ENCODE measurements around the gene IGLON5. TPM values are rescaled to one million over a fixed set of nuclear protein-coding genes. Genes with fewer than 3 reads are reported as not detected.

The IGLON5 gene
- under 1 TPM in 1 of 2 donors, not detected in 1; 0.59 TPM for total RNA-seq

- Mint-ChIP-seq H3K27me3 (peaks cover 48 to 55% of the 10 kb centered on the region in 2 donors), H3K36me3 (no peaks in the 10 kb centered on the region), H3K4me1 (ENCODE audit: low read depth in 2 of 2) (peaks cover 5 to 12% of the 10 kb centered on the region in 2 donors), H3K4me3 (no peak within 1 kb of the TSS), H3K27ac (no peak within 1 kb of the TSS), H3K9me3 (no peaks in the 10 kb centered on the region)
- DNase-seq (ENCODE audit: low spot score) (peak; percentile 57), ATAC-seq (no peak)
Observed at GRCh38 chr19:51311351-51312257, at the start of gene IGLON5. Gene IGLON5, plus strand, starts transcription at chr19:51311644. Its CDS starts 204 bp downstream, at chr19:51311848.

GRCh38 chr19:51263808-51264207, 47.6 kb upstream of the IGLON5 start:
- DNase-seq (ENCODE audit: low spot score) = no peak
- Mint-ChIP-seq H3K9me3 (no peaks in the 10 kb centered on the region), H3K27me3 (peaks cover 7 to 31% of the 10 kb centered on the region in 2 donors), H3K27ac (no peak overlapping the region), H3K4me3 (no peak overlapping the region), H3K36me3 (no peaks in the 10 kb centered on the region), H3K4me1 (ENCODE audit: low read depth in 2 of 2) (peaks cover 0 to 8% of the 10 kb centered on the region in 2 donors)
- ATAC-seq = no peak

- Mint-ChIP-seq H3K27ac (no peak overlapping the region), H3K4me1 (ENCODE audit: low read depth in 2 of 2) (peaks cover 11 to 29% of the 10 kb centered on the region in 2 donors), H3K27me3 (peaks cover 4 to 7% of the 10 kb centered on the region in 2 donors), H3K9me3 (no peaks in the 10 kb centered on the region), H3K4me3 (no peak overlapping the region), H3K36me3 (no peaks in the 10 kb centered on the region)
- DNase-seq (ENCODE audit: low spot score) (no peak), ATAC-seq (no peak)
Observed at GRCh38 chr19:51271067-51271466, 40.4 kb upstream of the IGLON5 start.

GRCh38 chr19:51272183-51272810, 39.1 kb upstream of the IGLON5 start:
- Mint-ChIP-seq H3K27me3 (peaks cover 4 to 13% of the 10 kb centered on the region in 2 donors), H3K4me3 (peak overlapping the region; percentile 40), H3K27ac (peak overlapping the region in 1 of 2 donors; percentile 69), H3K4me1 (ENCODE audit: low read depth in 2 of 2) (peaks cover 11 to 25% of the 10 kb centered on the region in 2 donors), H3K9me3 (no peaks in the 10 kb centered on the region), H3K36me3 (no peaks in the 10 kb centered on the region)
- DNase-seq (ENCODE audit: low spot score) (no peak), ATAC-seq (peak; percentile 53 to 79)

DNA sequence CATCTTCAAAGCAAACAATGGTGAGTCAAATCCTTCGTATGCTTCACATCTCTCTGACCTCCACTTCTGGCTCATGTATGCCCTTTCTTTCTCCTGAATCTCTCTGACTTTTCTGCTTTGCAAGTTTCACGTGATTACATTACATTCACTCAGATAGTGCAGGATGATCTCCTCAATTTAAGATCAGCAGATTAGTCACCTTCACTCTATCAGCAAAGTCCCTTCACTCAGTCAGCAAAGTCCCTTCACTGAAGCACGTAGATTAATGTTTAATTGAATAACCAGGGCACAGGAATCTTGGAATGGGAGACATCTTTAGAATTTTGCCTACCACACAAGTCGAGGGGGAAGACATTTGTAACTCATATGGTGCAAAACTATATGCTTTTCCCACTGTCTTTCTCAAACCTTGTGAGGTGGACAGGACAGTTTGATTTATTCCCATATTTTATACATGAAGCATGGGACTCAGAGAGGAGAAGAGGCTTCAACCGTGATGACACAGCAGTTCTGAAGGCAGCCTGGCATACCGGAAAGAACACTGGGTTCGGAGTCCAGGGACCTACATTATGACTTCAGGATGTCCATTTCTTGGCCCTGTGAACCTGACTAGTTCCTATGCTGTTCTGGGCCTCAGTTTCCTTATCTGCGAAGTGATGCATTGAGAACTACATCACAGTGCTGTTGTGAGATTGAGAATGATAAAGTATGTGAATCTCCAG, 37.2 kb upstream of the IGLON5 start:
- Mint-ChIP-seq H3K9me3 (no peaks in the 10 kb centered on the region), H3K27ac (no peak overlapping the region), H3K4me1 (ENCODE audit: low read depth in 2 of 2) (peaks cover 11 to 25% of the 10 kb centered on the region in 2 donors), H3K4me3 (peak overlapping the region; percentile 0), H3K36me3 (no peaks in the 10 kb centered on the region), H3K27me3 (peaks cover 11 to 22% of the 10 kb centered on the region in 2 donors)
- no peak for DNase-seq (ENCODE audit: low spot score)
- ATAC-seq = no peak

GRCh38 chr19:51277112-51277511, 34.3 kb upstream of the IGLON5 start:
- Mint-ChIP-seq H3K27ac (no peak overlapping the region), H3K9me3 (no peaks in the 10 kb centered on the region), H3K4me3 (no peak overlapping the region), H3K36me3 (no peaks in the 10 kb centered on the region), H3K27me3 (peaks cover 22 to 33% of the 10 kb centered on the region in 2 donors), H3K4me1 (ENCODE audit: low read depth in 2 of 2) (peaks cover 7 to 15% of the 10 kb centered on the region in 2 donors)
- ATAC-seq = no peak
- DNase-seq (ENCODE audit: low spot score) = no peak

DNA sequence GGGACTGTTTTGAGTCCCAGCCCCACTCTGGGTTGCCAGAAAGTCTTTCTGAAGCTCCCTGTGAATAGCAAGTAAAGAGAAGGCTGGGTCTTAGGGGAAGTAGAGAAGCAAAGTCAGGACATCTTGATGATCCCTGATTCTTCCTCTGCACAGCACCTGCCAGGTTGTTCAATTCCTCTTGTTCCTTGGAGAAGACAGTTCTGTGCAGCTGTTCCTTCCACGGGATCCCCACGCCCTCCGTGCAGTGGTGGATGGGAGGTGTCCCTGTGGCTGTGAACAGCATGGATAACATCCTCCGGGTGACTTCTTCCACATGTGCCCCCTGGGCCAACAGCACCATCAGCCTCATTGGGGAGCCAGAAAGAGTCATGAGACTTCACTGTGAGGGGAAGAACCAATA, 29.1 kb upstream of the IGLON5 start:
- Mint-ChIP-seq H3K27me3 (peaks cover 27 to 34% of the 10 kb centered on the region in 2 donors), H3K9me3 (no peaks in the 10 kb centered on the region), H3K36me3 (no peaks in the 10 kb centered on the region), H3K4me1 (ENCODE audit: low read depth in 2 of 2) (no peaks in the 10 kb centered on the region), H3K4me3 (no peak overlapping the region), H3K27ac (no peak overlapping the region)
- ATAC-seq (no peak), DNase-seq (ENCODE audit: low spot score) (no peak)

DNA sequence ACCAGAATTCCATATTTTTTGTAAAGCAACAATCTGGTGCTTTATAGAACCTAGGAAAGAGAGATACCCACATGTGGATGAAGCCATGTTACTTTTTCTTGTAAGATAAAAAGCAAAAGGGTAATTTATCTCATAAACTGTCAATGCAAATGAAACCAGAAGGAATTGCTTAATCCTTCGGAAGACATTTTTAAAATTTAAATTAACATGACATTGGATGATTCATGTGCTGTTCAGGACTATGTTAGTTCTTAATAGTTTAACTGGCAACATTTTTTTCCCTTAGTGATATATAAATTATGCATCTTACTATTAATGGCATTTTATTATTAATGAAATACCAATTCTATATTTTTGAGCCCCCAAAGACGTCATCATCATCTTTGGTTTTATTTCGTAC, 25.8 kb upstream of the IGLON5 start:
- no peak for ATAC-seq
- peaks cover 15 to 17% of the 10 kb centered on the region in 2 donors for H3K27me3 Mint-ChIP-seq
- H3K4me3 Mint-ChIP-seq = no peak overlapping the region
- DNase-seq (ENCODE audit: low spot score) = no peak
- H3K27ac Mint-ChIP-seq = no peak overlapping the region
- H3K36me3 Mint-ChIP-seq = no peaks in the 10 kb centered on the region
- no peaks in the 10 kb centered on the region for H3K4me1 Mint-ChIP-seq (ENCODE audit: low read depth in 2 of 2)
- H3K9me3 Mint-ChIP-seq = no peaks in the 10 kb centered on the region

DNA sequence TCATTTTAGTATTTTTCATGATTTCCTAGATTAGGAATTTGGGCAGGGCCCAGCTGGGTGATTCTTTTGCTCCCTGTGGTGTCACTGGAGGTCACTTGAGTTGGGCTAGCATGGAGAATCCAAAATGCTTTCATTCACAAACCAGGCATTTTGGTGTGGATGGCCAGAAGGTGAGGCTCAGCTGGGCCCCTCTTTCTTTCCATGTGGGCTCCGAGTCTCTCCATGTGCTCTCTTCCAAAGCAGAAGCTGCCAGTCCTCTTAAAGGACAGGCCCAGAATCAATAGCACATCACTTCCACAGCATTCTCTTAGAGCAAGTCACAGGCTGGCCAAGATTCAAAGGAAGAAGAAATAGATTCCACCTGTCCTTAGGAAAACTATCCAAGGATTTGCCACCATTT, 21.8 kb upstream of the IGLON5 start:
- Mint-ChIP-seq H3K9me3 (no peaks in the 10 kb centered on the region), H3K4me1 (ENCODE audit: low read depth in 2 of 2) (peaks cover 3 to 4% of the 10 kb centered on the region in 2 donors)
- ATAC-seq = no peak

GRCh38 chr19:51292971-51293370, 18.5 kb upstream of the IGLON5 start:
- no peak overlapping the region for H3K27ac Mint-ChIP-seq
- H3K4me1 Mint-ChIP-seq (ENCODE audit: low read depth in 2 of 2) = peaks cover 3 to 4% of the 10 kb centered on the region in 2 donors
- ATAC-seq (no peak), DNase-seq (ENCODE audit: low spot score) (no peak)
- no peaks in the 10 kb centered on the region for H3K36me3 Mint-ChIP-seq
- no peaks in the 10 kb centered on the region for H3K9me3 Mint-ChIP-seq
- peaks cover 5 to 9% of the 10 kb centered on the region in 2 donors for H3K27me3 Mint-ChIP-seq
- H3K4me3 Mint-ChIP-seq = no peak overlapping the region

More for the DNA sequence above, 21.8 kb upstream of the IGLON5 start:
- H3K36me3 Mint-ChIP-seq = no peaks in the 10 kb centered on the region
- no peak overlapping the region for H3K27ac Mint-ChIP-seq
- no peak for DNase-seq (ENCODE audit: low spot score)
- no peak overlapping the region for H3K4me3 Mint-ChIP-seq
- H3K27me3 Mint-ChIP-seq = peaks cover 5 to 18% of the 10 kb centered on the region in 2 donors

- ATAC-seq (no peak), DNase-seq (ENCODE audit: low spot score) (no peak)
- Mint-ChIP-seq H3K27me3 (peaks cover 5 to 9% of the 10 kb centered on the region in 2 donors), H3K36me3 (no peaks in the 10 kb centered on the region), H3K4me1 (ENCODE audit: low read depth in 2 of 2) (peaks cover 3 to 4% of the 10 kb centered on the region in 2 donors), H3K27ac (no peak overlapping the region), H3K4me3 (no peak overlapping the region), H3K9me3 (no peaks in the 10 kb centered on the region)
Observed at GRCh38 chr19:51293571-51294210, 17.8 kb upstream of the IGLON5 start.

- peaks cover 5 to 9% of the 10 kb centered on the region in 2 donors for H3K27me3 Mint-ChIP-seq
- H3K4me1 Mint-ChIP-seq (ENCODE audit: low read depth in 2 of 2) = peaks cover 3 to 4% of the 10 kb centered on the region in 2 donors
- no peaks in the 10 kb centered on the region for H3K36me3 Mint-ChIP-seq
- DNase-seq (ENCODE audit: low spot score) (no peak), ATAC-seq (peak; percentile 33 to 38)
- no peak overlapping the region for H3K27ac Mint-ChIP-seq
- H3K4me3 Mint-ChIP-seq = no peak overlapping the region
- no peaks in the 10 kb centered on the region for H3K9me3 Mint-ChIP-seq
Observed at GRCh38 chr19:51294211-51294976, 17.1 kb upstream of the IGLON5 start.

All from natural killer cell treated with Interleukin-12 subunit alpha and Interleukin-12 subunit beta and Interleukin-15 and Interleukin-18, amount 100 ng/mL, for 72 hours (primary cell).